Mesendoderm (in vitro differentiated cells): Measurements from ENCODE around the gene HOXC5.

Experiments used
- DNase-seq: peaks from one replicate; pipeline ENCODE4 v3.0.0; 2013
- H2AK5ac ChIP-seq: 2 replicates; pipeline ENCODE4 v1.6.1; 2013; ENCODE audit warnings: low read length, inconsistent platforms
- H2BK120ac ChIP-seq: 2 replicates; pipeline ENCODE4 v1.6.1; 2013; ENCODE audit warnings: low read depth, mild to moderate bottlenecking, low read length, moderate library complexity, mixed read lengths
- H2BK15ac ChIP-seq: replicated peaks from 2 replicates; pipeline ENCODE4 v1.6.1; 2013; ENCODE audit warnings: low read depth, mild to moderate bottlenecking, moderate library complexity
- H2BK5ac ChIP-seq: 2 replicates; pipeline ENCODE4 v1.6.1; 2013; ENCODE audit warnings: low read length, inconsistent platforms
- H3K18ac ChIP-seq: 2 replicates; pipeline ENCODE4 v1.6.1; 2013; ENCODE audit warnings: mild to moderate bottlenecking, low read length, mixed read lengths
- H3K23ac ChIP-seq: one replicate; pipeline ENCODE4 v1.6.1; 2013; ENCODE audit warnings: low read length
- H3K27ac ChIP-seq: 2 replicates; pipeline ENCODE4 v1.5.1; 2013; ENCODE audit warnings: low read depth, mild to moderate bottlenecking, inconsistent platforms, low read length, moderate library complexity
- H3K27me3 ChIP-seq: 2 replicates; pipeline ENCODE4 v1.6.1; 2013; ENCODE audit warnings: low read length, control low read depth, mild to moderate bottlenecking, inconsistent platforms; ENCODE audit not compliant: insufficient read depth, poor library complexity
- H3K36me3 ChIP-seq: 2 replicates; pipeline ENCODE4 v1.6.1; 2013; ENCODE audit warnings: low read length, inconsistent platforms; ENCODE audit not compliant: control insufficient read depth, insufficient read depth
- H3K4ac ChIP-seq: one replicate; pipeline ENCODE4 v1.6.1; 2013; ENCODE audit warnings: low read depth, mild to moderate bottlenecking, low read length, moderate library complexity
- H3K4me1 ChIP-seq: 2 replicates; pipeline ENCODE4 v1.6.1; 2013; ENCODE audit warnings: low read depth, low read length, inconsistent platforms; ENCODE audit not compliant: control insufficient read depth
- H3K4me2 ChIP-seq: 2 replicates; pipeline ENCODE4 v1.6.1; 2013; ENCODE audit warnings: low read length
- H3K4me3 ChIP-seq: 2 replicates; pipeline ENCODE4 v1.5.1; 2013; ENCODE audit warnings: mild to moderate bottlenecking, low read length
- H3K56ac ChIP-seq: one replicate; pipeline ENCODE4 v1.6.1; 2013; ENCODE audit warnings: low read length
- H3K79me1 ChIP-seq: 2 replicates; pipeline ENCODE4 v1.6.1; 2013; ENCODE audit warnings: low read length, inconsistent platforms
- H3K79me2 ChIP-seq: 2 replicates; pipeline ENCODE4 v1.6.1; 2013; ENCODE audit warnings: mild to moderate bottlenecking, low read length; ENCODE audit not compliant: control insufficient read depth, insufficient read depth
- H3K9ac ChIP-seq: 2 replicates; pipeline ENCODE4 v1.6.1; 2013; ENCODE audit warnings: low read length, inconsistent platforms
- H4K5ac ChIP-seq: one replicate; pipeline ENCODE4 v1.6.1; 2013; ENCODE audit warnings: low read length
- H4K8ac ChIP-seq: one replicate; pipeline ENCODE4 v1.6.1; 2013; ENCODE audit warnings: low read depth, mild to moderate bottlenecking, control low read depth, low read length, moderate library complexity
- WGBS: extraction: QIAGEN DNeasy Blood & Tissue Kit; methylation state at CpG from one replicate; pipeline ENCODE4 v1.1.7; 2013; ENCODE audit warnings: low lambda C conversion rate, missing lambda C conversion rate; ENCODE audit not compliant: insufficient coverage; ENCODE audit errors: extremely low coverage; 5-methylcytosine and 5-hydroxymethylcytosine counted together

The HOXC5 gene

GRCh38 chr12:53985994-53986685 is 46.7 kb upstream of the HOXC5 start:
- no peak overlapping the region for H3K4me3 ChIP-seq

GRCh38 chr12:53986686-53987483 is 46.0 kb upstream of the HOXC5 start:
- H2AK5ac ChIP-seq = no peak overlapping the region
- no peak overlapping the region for H3K4me3 ChIP-seq
- H3K23ac ChIP-seq = no peak overlapping the region
- H3K36me3 ChIP-seq = no peaks in the 10 kb centered on the region
- no peak overlapping the region for H2BK5ac ChIP-seq
- no peak overlapping the region for H3K4ac ChIP-seq
- no peak overlapping the region for H3K18ac ChIP-seq
- H3K4me2 ChIP-seq = no peak overlapping the region
- H4K8ac ChIP-seq = no peak overlapping the region
- peaks cover 92% of the 10 kb centered on the region for H3K27me3 ChIP-seq
- H3K9ac ChIP-seq = no peak overlapping the region
- DNase-seq = no peak
- H3K56ac ChIP-seq = no peak overlapping the region
- no peaks in the 10 kb centered on the region for H3K4me1 ChIP-seq
- H3K79me2 ChIP-seq = no peaks in the 10 kb centered on the region
- no CpG with 5 or more reads among the region's 21 CpGs for WGBS
- no peak overlapping the region for H4K5ac ChIP-seq
- no peak overlapping the region for H2BK120ac ChIP-seq
- no peak overlapping the region for H2BK15ac ChIP-seq
- no peaks in the 10 kb centered on the region for H3K79me1 ChIP-seq
- H3K27ac ChIP-seq = no peak overlapping the region

More at GRCh38 chr12:53985994-53986685, 46.7 kb upstream of the HOXC5 start:
- Histone ChIP-seq H3K27ac (no peak overlapping the region), H3K36me3 (no peaks in the 10 kb centered on the region), H2BK15ac (no peak overlapping the region), H3K27me3 (peaks cover 91% of the 10 kb centered on the region), H3K79me2 (no peaks in the 10 kb centered on the region), H3K4me1 (no peaks in the 10 kb centered on the region), H4K8ac (no peak overlapping the region), H2BK120ac (no peak overlapping the region), H3K4me2 (no peak overlapping the region), H3K56ac (no peak overlapping the region), H4K5ac (no peak overlapping the region), H3K79me1 (no peaks in the 10 kb centered on the region), H3K18ac (no peak overlapping the region), H3K23ac (no peak overlapping the region), H3K9ac (no peak overlapping the region), H3K4ac (no peak overlapping the region), H2AK5ac (no peak overlapping the region), H2BK5ac (no peak overlapping the region)
- DNase-seq = no peak
- no CpG with 5 or more reads among the region's 50 CpGs for WGBS

DNA sequence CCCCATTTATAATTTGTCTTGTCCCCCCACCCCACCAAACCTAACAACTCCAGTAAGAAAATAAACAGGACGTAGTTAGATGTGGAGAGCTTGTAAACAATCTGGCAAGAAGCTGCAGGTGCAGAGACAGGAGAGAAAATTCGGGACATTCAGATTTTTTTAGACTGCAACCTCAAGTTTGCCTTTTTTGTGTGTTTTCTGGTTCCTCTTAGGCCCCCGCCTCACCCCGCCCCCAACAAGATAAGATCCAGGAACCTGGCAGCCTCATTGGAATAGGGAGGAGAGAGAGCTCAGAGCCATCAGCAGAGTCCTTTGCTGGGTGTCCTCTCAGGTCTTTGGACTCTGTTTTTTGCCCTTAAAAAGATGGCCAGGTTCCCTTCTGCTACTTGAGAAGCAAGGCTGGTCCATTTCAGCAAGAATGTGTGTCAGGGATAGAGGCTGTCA is 45.0 kb upstream of the HOXC5 start:
- Histone ChIP-seq H3K36me3 (no peaks in the 10 kb centered on the region), H3K27me3 (peaks cover 91% of the 10 kb centered on the region), H3K4ac (no peak overlapping the region), H2AK5ac (no peak overlapping the region), H3K9ac (no peak overlapping the region), H3K79me1 (no peaks in the 10 kb centered on the region), H3K79me2 (no peaks in the 10 kb centered on the region), H3K4me2 (no peak overlapping the region), H3K27ac (no peak overlapping the region), H3K4me3 (no peak overlapping the region), H3K4me1 (no peaks in the 10 kb centered on the region), H3K23ac (no peak overlapping the region), H2BK120ac (no peak overlapping the region), H4K8ac (no peak overlapping the region), H3K56ac (no peak overlapping the region), H2BK5ac (no peak overlapping the region), H3K18ac (no peak overlapping the region), H4K5ac (no peak overlapping the region), H2BK15ac (no peak overlapping the region)
- WGBS = no CpG with 5 or more reads among the region's 4 CpGs
- DNase-seq = no peak

- no peak overlapping the region for H3K4me2 ChIP-seq
- no peak overlapping the region for H3K4ac ChIP-seq
- no peak overlapping the region for H3K27ac ChIP-seq
- no peak overlapping the region for H4K8ac ChIP-seq
- H2AK5ac ChIP-seq = no peak overlapping the region
- H3K27me3 ChIP-seq = peaks cover 91% of the 10 kb centered on the region
- H3K4me3 ChIP-seq = no peak overlapping the region
- H2BK15ac ChIP-seq = no peak overlapping the region
- H3K23ac ChIP-seq = no peak overlapping the region
- no peak overlapping the region for H3K56ac ChIP-seq
- H3K79me1 ChIP-seq = no peaks in the 10 kb centered on the region
- DNase-seq = no peak
- no peak overlapping the region for H3K18ac ChIP-seq
- no CpG with 5 or more reads among the region's 5 CpGs for whole genome bisulfite sequencing
- no peak overlapping the region for H4K5ac ChIP-seq
- no peaks in the 10 kb centered on the region for H3K36me3 ChIP-seq
- H2BK120ac ChIP-seq = no peak overlapping the region
- no peak overlapping the region for H2BK5ac ChIP-seq
- no peaks in the 10 kb centered on the region for H3K4me1 ChIP-seq
- H3K9ac ChIP-seq = no peak overlapping the region
- H3K79me2 ChIP-seq = no peaks in the 10 kb centered on the region
These were observed 44.2 kb upstream of the HOXC5 start for GRCh38 chr12:53988541-53989226.

GRCh38 chr12:53989227-53990113 is 43.4 kb upstream of the HOXC5 start:
- Histone ChIP-seq H3K4me1 (no peaks in the 10 kb centered on the region), H2BK120ac (no peak overlapping the region), H3K9ac (no peak overlapping the region), H3K18ac (no peak overlapping the region), H3K4me3 (no peak overlapping the region), H3K36me3 (no peaks in the 10 kb centered on the region), H2BK15ac (no peak overlapping the region), H2BK5ac (no peak overlapping the region), H3K23ac (no peak overlapping the region), H3K56ac (no peak overlapping the region), H3K79me2 (no peaks in the 10 kb centered on the region), H4K8ac (no peak overlapping the region), H3K27ac (no peak overlapping the region), H3K4ac (no peak overlapping the region), H3K27me3 (peaks cover 93% of the 10 kb centered on the region), H4K5ac (no peak overlapping the region), H2AK5ac (no peak overlapping the region), H3K4me2 (no peak overlapping the region), H3K79me1 (no peaks in the 10 kb centered on the region)
- no CpG with 5 or more reads among the region's 28 CpGs for WGBS
- no peak for DNase-seq
